ENCODE measurements around the gene OR6X1. TPM values are rescaled to one million over a fixed set of nuclear protein-coding genes. Genes with fewer than 3 reads are reported as not detected.

Gene OR6X1
- total and polyA plus RNA-seq, 2 experiments from 2014 or later, result not detected

- no peak for TF ChIP-seq STAT1 (IDR thresholded peaks at IDR 0.05; ENCODE audit: unreplicated experiment)
- TF ChIP-seq, protein P1, sequence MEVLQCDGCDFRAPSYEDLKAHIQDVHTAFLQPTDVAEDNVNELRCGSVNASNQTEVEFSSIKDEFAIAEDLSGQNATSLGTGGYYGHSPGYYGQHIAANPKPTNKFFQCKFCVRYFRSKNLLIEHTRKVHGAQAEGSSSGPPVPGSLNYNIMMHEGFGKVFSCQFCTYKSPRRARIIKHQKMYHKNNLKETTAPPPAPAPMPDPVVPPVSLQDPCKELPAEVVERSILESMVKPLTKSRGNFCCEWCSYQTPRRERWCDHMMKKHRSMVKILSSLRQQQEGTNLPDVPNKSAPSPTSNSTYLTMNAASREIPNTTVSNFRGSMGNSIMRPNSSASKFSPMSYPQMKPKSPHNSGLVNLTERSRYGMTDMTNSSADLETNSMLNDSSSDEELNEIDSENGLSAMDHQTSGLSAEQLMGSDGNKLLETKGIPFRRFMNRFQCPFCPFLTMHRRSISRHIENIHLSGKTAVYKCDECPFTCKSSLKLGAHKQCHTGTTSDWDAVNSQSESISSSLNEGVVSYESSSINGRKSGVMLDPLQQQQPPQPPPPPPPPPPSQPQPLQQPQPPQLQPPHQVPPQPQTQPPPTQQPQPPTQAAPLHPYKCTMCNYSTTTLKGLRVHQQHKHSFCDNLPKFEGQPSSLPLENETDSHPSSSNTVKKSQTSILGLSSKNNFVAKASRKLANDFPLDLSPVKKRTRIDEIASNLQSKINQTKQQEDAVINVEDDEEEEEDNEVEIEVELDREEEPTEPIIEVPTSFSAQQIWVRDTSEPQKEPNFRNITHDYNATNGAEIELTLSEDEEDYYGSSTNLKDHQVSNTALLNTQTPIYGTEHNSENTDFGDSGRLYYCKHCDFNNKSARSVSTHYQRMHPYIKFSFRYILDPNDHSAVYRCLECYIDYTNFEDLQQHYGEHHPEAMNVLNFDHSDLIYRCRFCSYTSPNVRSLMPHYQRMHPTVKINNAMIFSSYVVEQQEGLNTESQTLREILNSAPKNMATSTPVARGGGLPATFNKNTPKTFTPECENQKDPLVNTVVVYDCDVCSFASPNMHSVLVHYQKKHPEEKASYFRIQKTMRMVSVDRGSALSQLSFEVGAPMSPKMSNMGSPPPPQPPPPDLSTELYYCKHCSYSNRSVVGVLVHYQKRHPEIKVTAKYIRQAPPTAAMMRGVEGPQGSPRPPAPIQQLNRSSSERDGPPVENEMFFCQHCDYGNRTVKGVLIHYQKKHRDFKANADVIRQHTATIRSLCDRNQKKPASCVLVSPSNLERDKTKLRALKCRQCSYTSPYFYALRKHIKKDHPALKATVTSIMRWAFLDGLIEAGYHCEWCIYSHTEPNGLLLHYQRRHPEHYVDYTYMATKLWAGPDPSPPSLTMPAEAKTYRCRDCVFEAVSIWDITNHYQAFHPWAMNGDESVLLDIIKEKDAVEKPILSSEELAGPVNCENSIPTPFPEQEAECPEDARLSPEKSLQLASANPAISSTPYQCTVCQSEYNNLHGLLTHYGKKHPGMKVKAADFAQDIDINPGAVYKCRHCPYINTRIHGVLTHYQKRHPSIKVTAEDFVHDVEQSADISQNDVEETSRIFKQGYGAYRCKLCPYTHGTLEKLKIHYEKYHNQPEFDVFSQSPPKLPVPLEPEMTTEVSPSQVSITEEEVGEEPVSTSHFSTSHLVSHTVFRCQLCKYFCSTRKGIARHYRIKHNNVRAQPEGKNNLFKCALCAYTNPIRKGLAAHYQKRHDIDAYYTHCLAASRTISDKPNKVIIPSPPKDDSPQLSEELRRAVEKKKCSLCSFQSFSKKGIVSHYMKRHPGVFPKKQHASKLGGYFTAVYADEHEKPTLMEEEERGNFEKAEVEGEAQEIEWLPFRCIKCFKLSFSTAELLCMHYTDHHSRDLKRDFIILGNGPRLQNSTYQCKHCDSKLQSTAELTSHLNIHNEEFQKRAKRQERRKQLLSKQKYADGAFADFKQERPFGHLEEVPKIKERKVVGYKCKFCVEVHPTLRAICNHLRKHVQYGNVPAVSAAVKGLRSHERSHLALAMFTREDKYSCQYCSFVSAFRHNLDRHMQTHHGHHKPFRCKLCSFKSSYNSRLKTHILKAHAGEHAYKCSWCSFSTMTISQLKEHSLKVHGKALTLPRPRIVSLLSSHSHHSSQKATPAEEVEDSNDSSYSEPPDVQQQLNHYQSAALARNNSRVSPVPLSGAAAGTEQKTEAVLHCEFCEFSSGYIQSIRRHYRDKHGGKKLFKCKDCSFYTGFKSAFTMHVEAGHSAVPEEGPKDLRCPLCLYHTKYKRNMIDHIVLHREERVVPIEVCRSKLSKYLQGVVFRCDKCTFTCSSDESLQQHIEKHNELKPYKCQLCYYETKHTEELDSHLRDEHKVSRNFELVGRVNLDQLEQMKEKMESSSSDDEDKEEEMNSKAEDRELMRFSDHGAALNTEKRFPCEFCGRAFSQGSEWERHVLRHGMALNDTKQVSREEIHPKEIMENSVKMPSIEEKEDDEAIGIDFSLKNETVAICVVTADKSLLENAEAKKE (CRISPR knock-in tag; IDR thresholded peaks at IDR 0.05), result no peak
- TF ChIP-seq JUNB (IDR thresholded peaks at IDR 0.05; ENCODE audit: unreplicated experiment), result no peak
- TF ChIP-seq NANOG (IDR thresholded peaks at IDR 0.05; ENCODE audit: borderline replicate concordance), result no peak
- no peak for TF ChIP-seq ZNF114 (CRISPR knock-in tag; IDR thresholded peaks at IDR 0.05)
Observed at GRCh38 chr11:123762422-123762821, 8.1 kb upstream of the OR6X1 start (continued).

DNA sequence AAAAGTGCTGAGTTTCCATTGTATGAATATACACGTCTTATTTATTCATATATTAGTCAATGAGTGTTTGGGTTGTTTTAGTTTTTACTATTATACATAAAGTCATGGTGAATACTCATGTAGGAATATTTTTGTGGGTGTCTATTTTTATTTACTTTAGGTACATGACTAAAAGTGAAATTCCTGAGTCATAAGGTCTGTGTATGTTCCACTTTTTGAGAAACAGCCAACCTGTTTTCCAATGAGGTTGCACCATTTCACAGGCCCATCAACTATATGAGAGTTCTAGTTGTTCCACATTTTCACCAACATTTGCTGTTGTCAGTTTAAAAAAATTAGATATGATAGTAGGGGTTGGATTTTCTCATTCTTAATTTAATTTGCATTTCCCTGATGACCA lies 6.6 kb upstream of the OR6X1 start:
- no peaks in the 10 kb centered on the region for H3K79me2 ChIP-seq (replicated peaks; ENCODE audit: insufficient read depth)
- H3K4me2 ChIP-seq, result no peak overlapping the region
- H3K4me1 ChIP-seq (ENCODE audit: insufficient read depth), result no peaks in the 10 kb centered on the region
- peaks cover 37% of the 10 kb centered on the region for H3K36me3 Mint-ChIP-seq (ENCODE audit: low read depth)
- no peaks in the 10 kb centered on the region for H3F3A ChIP-seq (replicated peaks; ENCODE audit: low read depth)
- peaks cover 4% of the 10 kb centered on the region for H3K27me3 Mint-ChIP-seq (ENCODE audit: insufficient read depth, low read depth, poor library complexity)
- H3K4me3 ChIP-seq, result no peak overlapping the region
- H3K4me3 Mint-ChIP-seq, result no peak overlapping the region
- no peak overlapping the region for H2AFZ ChIP-seq
- DNase-seq (ENCODE audit: low spot score), result no peak
- no peaks in the 10 kb centered on the region for H4K20me1 ChIP-seq (replicated peaks; ENCODE audit: insufficient read depth)
- H3K4me1 Mint-ChIP-seq, result peaks cover 7% of the 10 kb centered on the region
- ATAC-seq, result no peak
- no peak overlapping the region for H3K27ac ChIP-seq (ENCODE audit: low read depth)
- no peaks in the 10 kb centered on the region for H3K27me3 ChIP-seq (ENCODE audit: insufficient read depth)
- H3K27ac Mint-ChIP-seq, result no peak overlapping the region
- peaks cover 30% of the 10 kb centered on the region for H3K9me3 Mint-ChIP-seq
- peaks cover 6% of the 10 kb centered on the region; the same call in 1 of the 2 replicates for H3K36me3 ChIP-seq (ENCODE audit: insufficient read depth)
- no peaks in the 10 kb centered on the region; the same call in 1 of the 2 replicates for H3K9me2 ChIP-seq (ENCODE audit: insufficient read depth)
- TF ChIP-seq REST (IDR thresholded peaks at IDR 0.05; ENCODE audit: unreplicated experiment) (no peak), EZH2phosphoT487 (IDR thresholded peaks at IDR 0.05; ENCODE audit: unreplicated experiment) (no peak), ZNF114 (CRISPR knock-in tag; IDR thresholded peaks at IDR 0.05) (no peak), JUNB (IDR thresholded peaks at IDR 0.05; ENCODE audit: unreplicated experiment) (no peak), EZH2 (IDR thresholded peaks at IDR 0.05; ENCODE audit: low read depth, unreplicated experiment) (no peak), ZNF331 (CRISPR knock-in tag; IDR thresholded peaks at IDR 0.05; ENCODE audit: low read depth) (no peak), CREB1 (CRISPR knock-in tag; IDR thresholded peaks at IDR 0.05; ENCODE audit: low read depth) (no peak), POLR2AphosphoS5 (IDR thresholded peaks at IDR 0.05; ENCODE audit: low read depth) (no peak), STAT1 (IDR thresholded peaks at IDR 0.05; ENCODE audit: unreplicated experiment) (no peak), NANOG (IDR thresholded peaks at IDR 0.05; ENCODE audit: borderline replicate concordance) (no peak)
- TF ChIP-seq, protein P2, sequence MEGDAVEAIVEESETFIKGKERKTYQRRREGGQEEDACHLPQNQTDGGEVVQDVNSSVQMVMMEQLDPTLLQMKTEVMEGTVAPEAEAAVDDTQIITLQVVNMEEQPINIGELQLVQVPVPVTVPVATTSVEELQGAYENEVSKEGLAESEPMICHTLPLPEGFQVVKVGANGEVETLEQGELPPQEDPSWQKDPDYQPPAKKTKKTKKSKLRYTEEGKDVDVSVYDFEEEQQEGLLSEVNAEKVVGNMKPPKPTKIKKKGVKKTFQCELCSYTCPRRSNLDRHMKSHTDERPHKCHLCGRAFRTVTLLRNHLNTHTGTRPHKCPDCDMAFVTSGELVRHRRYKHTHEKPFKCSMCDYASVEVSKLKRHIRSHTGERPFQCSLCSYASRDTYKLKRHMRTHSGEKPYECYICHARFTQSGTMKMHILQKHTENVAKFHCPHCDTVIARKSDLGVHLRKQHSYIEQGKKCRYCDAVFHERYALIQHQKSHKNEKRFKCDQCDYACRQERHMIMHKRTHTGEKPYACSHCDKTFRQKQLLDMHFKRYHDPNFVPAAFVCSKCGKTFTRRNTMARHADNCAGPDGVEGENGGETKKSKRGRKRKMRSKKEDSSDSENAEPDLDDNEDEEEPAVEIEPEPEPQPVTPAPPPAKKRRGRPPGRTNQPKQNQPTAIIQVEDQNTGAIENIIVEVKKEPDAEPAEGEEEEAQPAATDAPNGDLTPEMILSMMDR (conservative IDR thresholded peaks at IDR 0.05; ENCODE audit: low read depth in 2 of 2), result no peak

All from GM23338 (cell line).